Fibroblast of lung (primary cell): Measurements from ENCODE around the gene S100A9.
"Not testable (repeated sequence)": the region's sequence is repeated elsewhere in the genome, so short reads cannot be mapped to it uniquely, and the experiment has no call there.

ENCODE experiments used
- EZH2 ChIP-seq: IDR thresholded peaks from 2 replicates; pipeline ENCODE4 v1.5.1; 2012; ENCODE audit warnings: low read length, control low read depth, mild to moderate bottlenecking; ENCODE audit errors: missing control alignments
- TF ChIP-seq, protein P1 (sequence below), 2 donors: IDR thresholded peaks in 1 of 2; conservative IDR thresholded peaks in 1 of 2; 1 replicate in 1 of 2; 2 replicates in 1 of 2; pipeline ENCODE4 v1.5.1; 2011 to 2012; ENCODE audit warnings: low read length in 2 of 2, control low read depth in 1 of 2, inconsistent platforms in 1 of 2, low read depth in 1 of 2, mild to moderate bottlenecking in 1 of 2

DNA sequence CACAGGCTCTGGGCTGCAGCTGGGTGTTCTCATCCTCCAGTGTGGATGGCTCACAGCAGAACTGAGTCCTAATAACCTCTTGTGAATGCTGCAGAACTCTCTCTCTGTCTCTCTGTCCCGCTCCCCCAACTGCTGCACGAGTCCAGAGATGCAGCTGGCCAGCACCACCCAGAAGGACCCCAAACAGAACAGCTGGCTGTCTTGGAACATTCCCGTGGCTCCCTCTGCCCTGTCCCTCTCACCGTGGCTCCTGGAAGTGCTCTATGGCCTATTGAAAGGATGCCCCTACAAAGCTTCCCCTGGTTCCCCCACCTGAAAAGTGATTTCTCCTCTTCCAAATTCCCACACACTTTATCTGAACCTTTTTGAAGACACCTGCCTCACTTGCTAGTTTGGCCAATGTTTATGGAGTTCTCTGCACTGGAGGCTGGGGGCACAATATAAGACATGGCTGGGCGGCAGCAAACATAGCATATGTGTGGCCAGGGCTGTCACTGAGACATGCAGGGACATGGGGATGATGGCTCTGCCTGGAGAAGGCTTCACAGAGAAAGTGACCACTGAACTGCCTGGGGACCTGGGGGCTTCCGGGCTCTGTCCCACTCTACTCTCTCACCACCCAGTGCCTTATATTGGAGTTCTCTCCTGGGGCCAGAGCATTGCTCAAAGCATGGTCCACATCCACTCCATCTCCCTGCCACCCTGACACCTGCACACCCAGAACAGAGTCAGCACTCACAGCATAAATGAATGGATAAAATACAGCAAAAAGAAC, 48.4 kb downstream of the S100A9 start:
- not testable (repeated sequence) for TF ChIP-seq EZH2
- TF ChIP-seq, protein P1, sequence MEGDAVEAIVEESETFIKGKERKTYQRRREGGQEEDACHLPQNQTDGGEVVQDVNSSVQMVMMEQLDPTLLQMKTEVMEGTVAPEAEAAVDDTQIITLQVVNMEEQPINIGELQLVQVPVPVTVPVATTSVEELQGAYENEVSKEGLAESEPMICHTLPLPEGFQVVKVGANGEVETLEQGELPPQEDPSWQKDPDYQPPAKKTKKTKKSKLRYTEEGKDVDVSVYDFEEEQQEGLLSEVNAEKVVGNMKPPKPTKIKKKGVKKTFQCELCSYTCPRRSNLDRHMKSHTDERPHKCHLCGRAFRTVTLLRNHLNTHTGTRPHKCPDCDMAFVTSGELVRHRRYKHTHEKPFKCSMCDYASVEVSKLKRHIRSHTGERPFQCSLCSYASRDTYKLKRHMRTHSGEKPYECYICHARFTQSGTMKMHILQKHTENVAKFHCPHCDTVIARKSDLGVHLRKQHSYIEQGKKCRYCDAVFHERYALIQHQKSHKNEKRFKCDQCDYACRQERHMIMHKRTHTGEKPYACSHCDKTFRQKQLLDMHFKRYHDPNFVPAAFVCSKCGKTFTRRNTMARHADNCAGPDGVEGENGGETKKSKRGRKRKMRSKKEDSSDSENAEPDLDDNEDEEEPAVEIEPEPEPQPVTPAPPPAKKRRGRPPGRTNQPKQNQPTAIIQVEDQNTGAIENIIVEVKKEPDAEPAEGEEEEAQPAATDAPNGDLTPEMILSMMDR (conservative IDR thresholded peaks at IDR 0.05 in 1 of 2, IDR thresholded peaks at IDR 0.05 in 1 of 2; ENCODE audit: low read depth in 1 of 2, low read length in 2 of 2): not testable (repeated sequence)
